Activated naive CD8-positive, alpha-beta T cell treated with anti-CD3 and anti-CD28 coated beads, Interleukin-2, amount 10 ng/mL, durations not matched to agents 7 days and 5 days (primary cell): ENCODE results near the gene CHST11. TPM values are rescaled to one million over a fixed set of nuclear protein-coding genes. Genes with fewer than 3 reads are reported as not detected.

Source experiments
- ATAC-seq: fragments of 150-1000 bp; cut with Tn5 transposase; one replicate; pipeline ENCODE4 v1.10.0; 2021; ENCODE audit warnings: low read depth, moderate library complexity
- POLR2A ChIA-PET: fragments of 350-600 bp; sonication (Branson Sonifier 250); formaldehyde crosslinking; loops from one replicate; lab custom pipeline; 2021; ENCODE audit warnings: antibody characterized with exemption; lab: Charles Lee
- DNase-seq: peaks from one replicate; pipeline ENCODE4 v3.0.0; 2021
- H3K27ac Mint-ChIP-seq: one replicate; pipeline ENCODE4 v1.8.0; 2022; ENCODE audit warnings: mild to moderate bottlenecking, mixed read lengths
- H3K27me3 Mint-ChIP-seq: one replicate; pipeline ENCODE4 v1.8.0; 2022; ENCODE audit warnings: mild to moderate bottlenecking, moderate library complexity, mixed read lengths
- H3K36me3 Mint-ChIP-seq: one replicate; pipeline ENCODE4 v1.8.0; 2021; ENCODE audit warnings: mild to moderate bottlenecking, mixed read lengths
- H3K4me1 Mint-ChIP-seq: one replicate; pipeline ENCODE4 v1.8.0; 2021; ENCODE audit warnings: mixed read lengths
- H3K4me3 Mint-ChIP-seq: one replicate; pipeline ENCODE4 v1.8.0; 2022; ENCODE audit warnings: mild to moderate bottlenecking, moderate library complexity, mixed read lengths
- H3K9me3 Mint-ChIP-seq: one replicate; pipeline ENCODE4 v1.8.0; 2021; ENCODE audit warnings: mixed read lengths
- total RNA-seq, 2 experiments: library from RNA; stranded (reverse); gene quantifications; one replicate each; pipeline ENCODE4 v1.2.3, GENCODE V29; 2021

Gene CHST11
- total RNA-seq, 2 experiments from 2014 or later, result 64.9 to 72.9 TPM

DNA sequence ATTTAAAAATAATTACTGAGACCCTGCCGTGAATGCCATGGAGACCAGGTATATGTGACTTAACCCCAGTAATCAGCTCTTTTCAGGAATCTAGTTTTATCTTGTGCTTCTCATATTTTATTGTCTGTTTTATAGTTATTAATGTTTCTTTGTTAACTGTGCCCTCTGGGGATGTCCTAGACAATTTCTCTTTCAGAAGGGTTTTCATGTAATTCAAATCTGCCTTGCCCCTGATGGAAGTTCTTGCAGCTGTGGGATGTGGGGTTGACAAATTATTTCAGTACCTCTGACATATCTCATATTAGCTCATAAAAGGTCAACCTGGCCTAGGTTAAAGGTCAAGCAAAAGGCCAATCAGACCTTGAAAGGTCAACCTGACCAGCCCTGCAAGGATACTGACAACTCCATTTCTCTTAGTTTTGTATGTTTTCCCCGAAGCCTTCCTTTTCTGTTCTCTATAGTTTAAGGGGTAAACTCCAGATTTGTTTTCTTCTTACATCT is 319.0 kb downstream of the CHST11 start:
- no peak for ATAC-seq
- Mint-ChIP-seq H3K27ac (no peak overlapping the region), H3K4me3 (no peak overlapping the region), H3K36me3 (peaks cover 20% of the 10 kb centered on the region), H3K27me3 (peaks cover 28% of the 10 kb centered on the region), H3K4me1 (no peaks in the 10 kb centered on the region), H3K9me3 (peaks cover 19% of the 10 kb centered on the region)
- no peak for DNase-seq
- POLR2A ChIA-PET, result no interaction called here

GRCh38 chr12:104779134-104779533 is 322.4 kb downstream of the CHST11 start:
- ATAC-seq, result no peak
- no peak overlapping the region for H3K4me3 Mint-ChIP-seq
- POLR2A ChIA-PET, result no interaction called here
- peaks cover 6% of the 10 kb centered on the region for H3K9me3 Mint-ChIP-seq
- no peak for DNase-seq
- H3K4me1 Mint-ChIP-seq, result no peaks in the 10 kb centered on the region
- no peak overlapping the region for H3K27ac Mint-ChIP-seq
- H3K27me3 Mint-ChIP-seq, result peaks cover 14% of the 10 kb centered on the region
- peaks cover 9% of the 10 kb centered on the region for H3K36me3 Mint-ChIP-seq

- Mint-ChIP-seq H3K9me3 (peaks cover 4% of the 10 kb centered on the region), H3K27me3 (peaks cover 10% of the 10 kb centered on the region), H3K27ac (no peak overlapping the region), H3K36me3 (peaks cover 3% of the 10 kb centered on the region), H3K4me3 (no peak overlapping the region), H3K4me1 (no peaks in the 10 kb centered on the region)
- DNase-seq (no peak), ATAC-seq (no peak)
- POLR2A ChIA-PET, result no interaction called here
Measured at GRCh38 chr12:104782296-104782695, 325.5 kb downstream of the CHST11 start.

- DNase-seq, result no peak
- POLR2A ChIA-PET, result no interaction called here
- no peak for ATAC-seq
- H3K36me3 Mint-ChIP-seq, result peaks cover 3% of the 10 kb centered on the region
- peaks cover 1% of the 10 kb centered on the region for H3K9me3 Mint-ChIP-seq
- peaks cover 2% of the 10 kb centered on the region for H3K27me3 Mint-ChIP-seq
- H3K4me1 Mint-ChIP-seq, result peaks cover 4% of the 10 kb centered on the region
- H3K27ac Mint-ChIP-seq, result no peak overlapping the region
- H3K4me3 Mint-ChIP-seq, result no peak overlapping the region
Measured at GRCh38 chr12:104784592-104784991, 327.8 kb downstream of the CHST11 start.

DNA sequence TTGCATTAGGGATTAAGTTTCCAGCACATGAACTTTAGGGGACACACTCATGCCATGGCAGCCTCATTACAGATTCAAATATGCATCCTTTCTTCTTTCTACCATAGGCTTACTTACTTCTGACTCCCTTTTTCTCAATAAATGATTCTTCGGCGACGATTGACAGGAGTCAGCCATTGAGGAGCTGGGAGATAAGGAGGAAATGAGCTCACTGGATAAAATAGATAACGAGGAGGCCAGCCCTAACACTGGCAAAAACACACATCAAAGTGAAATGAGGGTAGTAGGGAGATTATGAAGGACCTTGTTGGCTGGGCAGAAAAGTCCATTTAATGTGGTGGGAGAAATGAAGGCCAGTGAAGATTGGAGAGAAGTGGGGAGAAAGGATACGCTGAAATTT is 329.1 kb downstream of the CHST11 start:
- H3K4me1 Mint-ChIP-seq, result peaks cover 5% of the 10 kb centered on the region
- H3K27ac Mint-ChIP-seq, result no peak overlapping the region
- peaks cover 2% of the 10 kb centered on the region for H3K27me3 Mint-ChIP-seq
- no peaks in the 10 kb centered on the region for H3K36me3 Mint-ChIP-seq
- POLR2A ChIA-PET, result no interaction called here
- H3K4me3 Mint-ChIP-seq, result no peak overlapping the region
- DNase-seq (no peak), ATAC-seq (no peak)
- H3K9me3 Mint-ChIP-seq, result no peaks in the 10 kb centered on the region

DNA sequence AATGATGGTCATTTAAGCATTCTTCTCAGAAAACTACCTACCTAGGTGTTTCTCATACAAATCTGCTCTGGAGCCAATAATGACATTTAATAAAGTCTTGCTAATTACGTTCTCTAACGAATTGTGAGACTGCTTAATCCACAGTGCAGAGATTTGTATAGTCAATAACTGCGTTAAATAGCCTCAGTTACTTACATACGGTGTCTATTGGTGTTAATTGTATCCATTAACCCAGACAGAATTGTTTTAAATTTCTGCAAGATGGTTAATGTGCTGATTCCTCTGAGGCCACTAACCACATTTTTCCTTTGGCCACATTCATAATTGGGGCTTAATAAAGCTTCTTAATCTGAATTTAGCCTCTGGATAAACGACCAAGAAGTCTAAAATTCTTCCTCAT is 329.6 kb downstream of the CHST11 start:
- Mint-ChIP-seq H3K4me3 (no peak overlapping the region), H3K36me3 (no peaks in the 10 kb centered on the region), H3K27me3 (peaks cover 2% of the 10 kb centered on the region), H3K9me3 (no peaks in the 10 kb centered on the region), H3K27ac (no peak overlapping the region), H3K4me1 (peaks cover 5% of the 10 kb centered on the region)
- POLR2A ChIA-PET, result no interaction called here
- DNase-seq (no peak), ATAC-seq (no peak)

GRCh38 chr12:104788840-104789271 is 332.1 kb downstream of the CHST11 start:
- Mint-ChIP-seq H3K36me3 (peaks cover 3% of the 10 kb centered on the region), H3K4me3 (no peak overlapping the region), H3K9me3 (no peaks in the 10 kb centered on the region), H3K27me3 (no peaks in the 10 kb centered on the region), H3K27ac (no peak overlapping the region), H3K4me1 (peaks cover 10% of the 10 kb centered on the region)
- ATAC-seq (no peak), DNase-seq (no peak)
- POLR2A ChIA-PET, result no interaction called here

DNA sequence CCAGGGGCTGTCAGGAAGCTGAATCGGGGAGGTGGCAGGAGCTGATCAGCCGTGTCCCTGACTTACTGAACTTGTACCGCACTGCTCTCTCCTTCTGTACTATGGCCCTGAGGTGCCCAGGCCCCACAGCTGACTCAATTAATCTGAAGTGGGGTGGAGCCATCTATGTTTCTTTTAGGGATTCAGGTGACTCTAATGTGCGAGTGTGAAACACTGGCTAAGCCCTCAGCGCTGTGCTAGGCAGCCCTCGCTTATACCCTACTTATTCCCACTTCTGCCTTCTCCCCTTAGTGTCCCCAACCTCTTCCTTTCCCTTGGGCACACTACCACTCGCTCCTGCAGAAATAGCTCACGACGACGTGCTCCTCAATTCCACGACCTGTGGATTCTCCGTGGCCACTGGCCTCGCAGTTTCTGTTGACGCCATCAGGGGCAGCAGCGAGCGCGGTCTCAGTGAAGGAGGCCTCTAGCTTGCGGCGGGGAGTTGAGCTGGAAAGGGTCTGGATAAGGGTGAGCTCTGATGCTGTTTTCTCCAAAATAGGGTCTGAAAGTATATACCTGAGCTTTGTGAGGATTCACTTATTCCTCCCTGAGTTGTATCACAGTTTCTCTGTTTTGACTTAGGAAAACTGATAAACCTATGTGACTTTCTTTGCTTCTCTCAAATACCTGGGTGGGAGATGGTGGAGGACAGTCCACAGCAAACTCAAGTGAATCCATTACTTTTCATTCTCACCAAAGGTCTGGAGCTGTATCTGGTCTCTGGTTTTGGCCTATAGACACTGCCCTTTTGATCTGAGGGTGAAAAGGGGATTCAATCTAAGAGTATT is 333.8 kb downstream of the CHST11 start:
- no peaks in the 10 kb centered on the region for H3K27me3 Mint-ChIP-seq
- no peak for ATAC-seq
- H3K4me1 Mint-ChIP-seq, result peaks cover 10% of the 10 kb centered on the region
- H3K36me3 Mint-ChIP-seq, result peaks cover 3% of the 10 kb centered on the region
- DNase-seq, result peak; percentile 50
- H3K9me3 Mint-ChIP-seq, result no peaks in the 10 kb centered on the region
- H3K27ac Mint-ChIP-seq, result no peak overlapping the region
- POLR2A ChIA-PET, result no interaction called here
- H3K4me3 Mint-ChIP-seq, result no peak overlapping the region

GRCh38 chr12:104792570-104792969 is 335.8 kb downstream of the CHST11 start:
- Mint-ChIP-seq H3K4me1 (peaks cover 10% of the 10 kb centered on the region), H3K27ac (no peak overlapping the region), H3K9me3 (no peaks in the 10 kb centered on the region), H3K4me3 (no peak overlapping the region), H3K27me3 (peaks cover 10% of the 10 kb centered on the region), H3K36me3 (peaks cover 3% of the 10 kb centered on the region)
- ATAC-seq, result no peak
- POLR2A ChIA-PET, result no interaction called here
- no peak for DNase-seq

DNA sequence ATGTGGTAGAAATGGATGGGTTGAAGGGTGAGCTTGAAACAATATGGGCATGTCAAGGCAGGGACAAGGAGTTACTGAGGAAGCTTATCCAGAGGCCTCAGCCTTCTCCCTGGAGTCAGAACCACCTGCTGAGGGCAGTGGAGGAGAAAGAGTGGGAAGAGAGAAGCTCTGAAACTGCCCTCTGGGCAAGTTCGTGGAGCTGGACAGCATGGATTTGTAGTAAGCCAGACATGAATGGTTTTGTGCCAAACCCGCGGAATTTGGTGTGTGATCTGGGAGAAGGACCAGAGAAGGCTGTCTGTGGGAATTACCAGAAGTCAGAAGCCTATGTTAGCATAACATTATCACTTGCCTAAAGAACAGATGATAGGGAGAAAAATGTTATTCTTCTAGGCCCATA is 336.5 kb downstream of the CHST11 start:
- Mint-ChIP-seq H3K27ac (no peak overlapping the region), H3K9me3 (no peaks in the 10 kb centered on the region), H3K36me3 (peaks cover 3% of the 10 kb centered on the region), H3K4me3 (no peak overlapping the region), H3K27me3 (peaks cover 13% of the 10 kb centered on the region), H3K4me1 (peaks cover 10% of the 10 kb centered on the region)
- POLR2A ChIA-PET, result no interaction called here
- ATAC-seq (no peak), DNase-seq (no peak)

DNA sequence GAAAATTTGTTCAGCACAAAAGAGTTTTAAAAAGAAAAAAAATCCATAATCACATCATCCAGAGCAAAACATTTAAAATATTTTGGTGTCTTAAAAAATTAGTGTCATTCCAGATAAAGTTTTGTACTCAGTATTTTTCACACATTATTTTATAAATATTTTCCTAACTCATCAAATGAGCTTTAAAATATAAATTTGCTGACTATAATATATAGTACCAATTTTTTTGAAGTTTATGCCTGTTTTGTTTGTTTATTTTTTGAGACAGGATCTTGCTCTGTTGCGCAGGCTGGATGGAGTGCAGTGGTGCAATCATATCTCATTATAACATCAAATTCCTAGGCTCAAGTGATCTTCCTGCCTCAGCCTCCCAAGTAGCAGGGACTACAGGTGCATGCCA is 337.2 kb downstream of the CHST11 start:
- Mint-ChIP-seq H3K4me3 (no peak overlapping the region), H3K9me3 (no peaks in the 10 kb centered on the region), H3K4me1 (peaks cover 6% of the 10 kb centered on the region), H3K36me3 (peaks cover 3% of the 10 kb centered on the region), H3K27me3 (peaks cover 13% of the 10 kb centered on the region), H3K27ac (no peak overlapping the region)
- no peak for DNase-seq
- ATAC-seq, result no peak
- POLR2A ChIA-PET, result no interaction called here

DNA sequence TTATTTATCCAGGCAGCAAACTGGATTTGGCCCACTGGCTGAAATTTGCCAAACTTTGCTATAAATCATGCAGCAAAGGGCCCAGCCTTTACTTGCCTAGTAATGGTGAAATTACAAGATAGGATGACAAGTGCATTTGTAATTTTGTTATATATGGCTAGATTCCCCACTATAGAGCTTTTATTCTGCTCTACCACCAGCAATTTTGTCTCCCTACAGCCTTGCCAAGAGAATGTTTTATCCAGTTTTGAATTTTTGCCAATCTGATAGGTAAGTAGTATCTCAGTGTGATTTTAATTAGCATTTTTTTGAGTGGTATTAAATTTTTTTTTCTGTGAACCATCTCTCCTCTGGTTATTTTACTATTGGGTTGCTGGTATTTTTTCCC is 339.7 kb downstream of the CHST11 start:
- POLR2A ChIA-PET, result no interaction called here
- DNase-seq (no peak), ATAC-seq (no peak)
- peaks cover 3% of the 10 kb centered on the region for H3K36me3 Mint-ChIP-seq
- no peak overlapping the region for H3K4me3 Mint-ChIP-seq
- H3K9me3 Mint-ChIP-seq, result no peaks in the 10 kb centered on the region
- peaks cover 5% of the 10 kb centered on the region for H3K4me1 Mint-ChIP-seq
- H3K27ac Mint-ChIP-seq, result no peak overlapping the region
- H3K27me3 Mint-ChIP-seq, result peaks cover 16% of the 10 kb centered on the region

- ATAC-seq, result no peak
- DNase-seq, result no peak
- POLR2A ChIA-PET, result no interaction called here
- Mint-ChIP-seq H3K4me1 (no peaks in the 10 kb centered on the region), H3K9me3 (no peaks in the 10 kb centered on the region), H3K27me3 (peaks cover 27% of the 10 kb centered on the region), H3K4me3 (no peak overlapping the region), H3K36me3 (no peaks in the 10 kb centered on the region), H3K27ac (no peak overlapping the region)
Measured at GRCh38 chr12:104799458-104799857, 342.7 kb downstream of the CHST11 start.

GRCh38 chr12:104801005-104801404 is 344.3 kb downstream of the CHST11 start:
- Mint-ChIP-seq H3K27ac (no peak overlapping the region), H3K9me3 (no peaks in the 10 kb centered on the region), H3K4me1 (no peaks in the 10 kb centered on the region), H3K4me3 (no peak overlapping the region), H3K36me3 (no peaks in the 10 kb centered on the region), H3K27me3 (peaks cover 30% of the 10 kb centered on the region)
- DNase-seq (no peak), ATAC-seq (no peak)
- POLR2A ChIA-PET, result no interaction called here
